Measurements from ENCODE around the gene CRYM.

- TF ChIP-seq POLR2AphosphoS5 (IDR thresholded peaks at IDR 0.05; ENCODE audit: low read depth, low read length) (no peak), POLR2A (IDR thresholded peaks at IDR 0.05; ENCODE audit: low read depth, low read length) (no peak)
Measured at GRCh38 chr16:21250072-21250923, 27.8 kb downstream of the CRYM start.
